Measurements from ENCODE around the gene GPR143. TPM values are rescaled to one million over a fixed set of nuclear protein-coding genes. Genes with fewer than 3 reads are reported as not detected.

GPR143 gene
- total and polyA plus RNA-seq, 2 experiments from 2014 or later = 6.3 to 12.8 TPM

GRCh38 chrX:9724711-9725110 is 40.9 kb downstream of the GPR143 start:
- H3K4me1 ChIP-seq (ENCODE audit: low read depth) = no peaks in the 10 kb centered on the region
- TF ChIP-seq CTCF (IDR thresholded peaks at IDR 0.05; ENCODE audit: low read depth, low read length) = peak; percentile 17
- no peak overlapping the region for H3K4me3 ChIP-seq
- H3K9me3 ChIP-seq (ENCODE audit: low read depth) = no peaks in the 10 kb centered on the region
- DNase-seq (ENCODE audit: low read depth in 1 of 2, low spot score in 1 of 2) = peak in 1 of 2 donors; percentile 33
- peaks cover 4% of the 10 kb centered on the region for H3K36me3 ChIP-seq
- no peak overlapping the region for H3K27ac ChIP-seq
- H3K27me3 ChIP-seq = no peaks in the 10 kb centered on the region

- no peak for TF ChIP-seq CTCF (IDR thresholded peaks at IDR 0.05; ENCODE audit: low read depth, low read length)
- Histone ChIP-seq H3K27ac (no peak overlapping the region), H3K9me3 (ENCODE audit: low read depth) (no peaks in the 10 kb centered on the region), H3K4me3 (no peak overlapping the region), H3K27me3 (no peaks in the 10 kb centered on the region), H3K4me1 (ENCODE audit: low read depth) (no peaks in the 10 kb centered on the region), H3K36me3 (peaks cover 51% of the 10 kb centered on the region)
- no peak for DNase-seq (ENCODE audit: low read depth in 1 of 2, low spot score in 1 of 2)
These were observed 48.3 kb downstream of the GPR143 start for GRCh38 chrX:9717376-9717775.

GRCh38 chrX:9710332-9710731 is 55.3 kb downstream of the GPR143 start:
- Histone ChIP-seq H3K36me3 (peaks cover 62% of the 10 kb centered on the region), H3K9me3 (ENCODE audit: low read depth) (no peaks in the 10 kb centered on the region), H3K27ac (no peak overlapping the region), H3K4me1 (ENCODE audit: low read depth) (peaks cover 2% of the 10 kb centered on the region), H3K27me3 (no peaks in the 10 kb centered on the region), H3K4me3 (no peak overlapping the region)
- no peak for TF ChIP-seq CTCF (IDR thresholded peaks at IDR 0.05; ENCODE audit: low read depth, low read length)
- no peak for DNase-seq (ENCODE audit: low read depth in 1 of 2, low spot score in 1 of 2)

- peak; percentile 70 for TF ChIP-seq CTCF (IDR thresholded peaks at IDR 0.05; ENCODE audit: low read depth, low read length)
- no peak overlapping the region for H3K27ac ChIP-seq
- no peaks in the 10 kb centered on the region for H3K27me3 ChIP-seq
- peaks cover 2% of the 10 kb centered on the region for H3K4me1 ChIP-seq (ENCODE audit: low read depth)
- H3K4me3 ChIP-seq = no peak overlapping the region
- DNase-seq (ENCODE audit: low read depth in 1 of 2, low spot score in 1 of 2) = peak; percentile 70 to 85
- H3K36me3 ChIP-seq = peaks cover 55% of the 10 kb centered on the region
- no peaks in the 10 kb centered on the region for H3K9me3 ChIP-seq (ENCODE audit: low read depth)
These were observed 56.6 kb downstream of the GPR143 start for GRCh38 chrX:9708923-9709553.

GRCh38 chrX:9708086-9708485 is 57.6 kb downstream of the GPR143 start:
- no peaks in the 10 kb centered on the region for H3K9me3 ChIP-seq (ENCODE audit: low read depth)
- H3K36me3 ChIP-seq = peaks cover 48% of the 10 kb centered on the region
- H3K4me1 ChIP-seq (ENCODE audit: low read depth) = peaks cover 2% of the 10 kb centered on the region
- H3K4me3 ChIP-seq = no peak overlapping the region
- no peaks in the 10 kb centered on the region for H3K27me3 ChIP-seq
- no peak for TF ChIP-seq CTCF (IDR thresholded peaks at IDR 0.05; ENCODE audit: low read depth, low read length)
- H3K27ac ChIP-seq = no peak overlapping the region
- DNase-seq (ENCODE audit: low read depth in 1 of 2, low spot score in 1 of 2) = no peak
